ENCODE data around the gene ASXL3. TPM values are rescaled to one million over a fixed set of nuclear protein-coding genes. Genes with fewer than 3 reads are reported as not detected.

The ASXL3 gene
- total RNA-seq, 1 experiment from 2014 or later = not detected

DNA sequence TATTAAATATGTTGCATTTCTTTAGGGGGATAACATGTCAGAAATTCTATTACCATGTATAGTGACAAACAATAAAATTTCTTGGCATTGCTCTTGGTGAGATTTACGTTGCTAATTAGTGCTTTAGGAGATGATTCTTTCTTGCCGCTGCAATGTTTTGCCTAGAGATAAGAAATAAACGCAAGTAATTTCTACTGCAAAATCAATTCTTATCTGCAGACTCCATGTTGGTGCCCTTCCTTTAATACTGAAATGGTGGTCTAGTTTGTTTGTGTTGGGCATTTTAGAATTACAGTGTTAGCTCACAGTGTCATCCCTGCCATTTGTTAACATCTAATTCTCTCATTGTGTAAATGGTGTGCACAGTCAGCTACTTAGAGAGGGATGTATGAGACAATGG lies 34.6 kb downstream of the ASXL3 start:
- Histone ChIP-seq H3K4me2 (ENCODE audit: low read length) (no peak overlapping the region), H4K20me1 (ENCODE audit: insufficient read depth) (no peaks in the 10 kb centered on the region), H3K27ac (ENCODE audit: low read depth, low read length) (no peak overlapping the region), H3K9ac (ENCODE audit: low read length) (no peak overlapping the region), H3K9me3 (ENCODE audit: control insufficient read depth in 1 of 2, insufficient read depth in 1 of 2, low read depth in 1 of 2, low read length in 2 of 2) (peaks cover 24 to 34% of the 10 kb centered on the region in 2 experiments; a peak in 3 of 4 replicates), H3K79me2 (ENCODE audit: insufficient read depth, low read length) (no peaks in the 10 kb centered on the region), H3K27me3 (ENCODE audit: insufficient read depth, low read length) (no peaks in the 10 kb centered on the region), H3K4me3 (replicated peaks in 1 of 2; ENCODE audit: low read depth in 1 of 2, low read length in 2 of 2) (no peak overlapping the region), H3K4me1 (ENCODE audit: control insufficient read depth in 1 of 2, insufficient read depth in 2 of 2, low read length in 2 of 2) (no peaks in the 10 kb centered on the region), H2AFZ (ENCODE audit: low read depth, low read length, poor library complexity, severe bottlenecking) (no peak overlapping the region), H3K36me3 (ENCODE audit: control insufficient read depth in 1 of 2, insufficient read depth in 2 of 2, low read length in 2 of 2) (no peaks in the 10 kb centered on the region), H3K9me2 (ENCODE audit: insufficient read depth) (no peaks in the 10 kb centered on the region)
- DNase-seq (ENCODE audit: low read depth, low spot score) (no peak), ATAC-seq (no peak)
- POLR2A ChIA-PET = no interaction called here
- CTCF ChIA-PET = no interaction called here
- RAD21 ChIA-PET (ENCODE audit: low non-redundant PET in 1 of 2, low total read pairs in 2 of 2, uncharacterized antibody in 2 of 2, unreplicated experiment in 2 of 2) = no interaction called here
- TF ChIP-seq, protein P1, sequence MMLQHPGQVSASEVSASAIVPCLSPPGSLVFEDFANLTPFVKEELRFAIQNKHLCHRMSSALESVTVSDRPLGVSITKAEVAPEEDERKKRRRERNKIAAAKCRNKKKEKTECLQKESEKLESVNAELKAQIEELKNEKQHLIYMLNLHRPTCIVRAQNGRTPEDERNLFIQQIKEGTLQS (IDR thresholded peaks at IDR 0.05) = no peak
- TF ChIP-seq TCF7L2 (IDR thresholded peaks at IDR 0.05; ENCODE audit: borderline replicate concordance, extremely low read depth, insufficient read depth, insufficient read length) (no peak), EGR1 (IDR thresholded peaks at IDR 0.05; ENCODE audit: low read depth) (no peak), JUND (IDR thresholded peaks at IDR 0.05) (no peak), SRF (IDR thresholded peaks at IDR 0.05; ENCODE audit: low read depth) (no peak), EZH2 (IDR thresholded peaks at IDR 0.05) (no peak), ZFX (IDR thresholded peaks at IDR 0.05) (no peak), POLR2A (IDR thresholded peaks at IDR 0.05; ENCODE audit: borderline replicate concordance, extremely low read depth, insufficient read depth, insufficient read length) (no peak), RAD21 (IDR thresholded peaks at IDR 0.05; ENCODE audit: low read depth) (no peak), ZNF274 (IDR thresholded peaks at IDR 0.05; ENCODE audit: low read depth, low read length) (no peak), CEBPB (IDR thresholded peaks at IDR 0.05; ENCODE audit: low read depth) (no peak), CBX3 (IDR thresholded peaks at IDR 0.05; ENCODE audit: low read depth) (no peak), SP1 (IDR thresholded peaks at IDR 0.05; ENCODE audit: low read depth) (no peak), YY1 (IDR thresholded peaks at IDR 0.05; ENCODE audit: extremely low read depth, insufficient replicate concordance, low read depth, low read length) (no peak)
- TF ChIP-seq, protein P2, sequence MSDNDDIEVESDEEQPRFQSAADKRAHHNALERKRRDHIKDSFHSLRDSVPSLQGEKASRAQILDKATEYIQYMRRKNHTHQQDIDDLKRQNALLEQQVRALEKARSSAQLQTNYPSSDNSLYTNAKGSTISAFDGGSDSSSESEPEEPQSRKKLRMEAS (IDR thresholded peaks at IDR 0.05) = no peak
- TF ChIP-seq, protein P3, sequence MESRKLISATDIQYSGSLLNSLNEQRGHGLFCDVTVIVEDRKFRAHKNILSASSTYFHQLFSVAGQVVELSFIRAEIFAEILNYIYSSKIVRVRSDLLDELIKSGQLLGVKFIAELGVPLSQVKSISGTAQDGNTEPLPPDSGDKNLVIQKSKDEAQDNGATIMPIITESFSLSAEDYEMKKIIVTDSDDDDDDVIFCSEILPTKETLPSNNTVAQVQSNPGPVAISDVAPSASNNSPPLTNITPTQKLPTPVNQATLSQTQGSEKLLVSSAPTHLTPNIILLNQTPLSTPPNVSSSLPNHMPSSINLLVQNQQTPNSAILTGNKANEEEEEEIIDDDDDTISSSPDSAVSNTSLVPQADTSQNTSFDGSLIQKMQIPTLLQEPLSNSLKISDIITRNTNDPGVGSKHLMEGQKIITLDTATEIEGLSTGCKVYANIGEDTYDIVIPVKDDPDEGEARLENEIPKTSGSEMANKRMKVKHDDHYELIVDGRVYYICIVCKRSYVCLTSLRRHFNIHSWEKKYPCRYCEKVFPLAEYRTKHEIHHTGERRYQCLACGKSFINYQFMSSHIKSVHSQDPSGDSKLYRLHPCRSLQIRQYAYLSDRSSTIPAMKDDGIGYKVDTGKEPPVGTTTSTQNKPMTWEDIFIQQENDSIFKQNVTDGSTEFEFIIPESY (IDR thresholded peaks at IDR 0.05; ENCODE audit: extremely low read depth, insufficient replicate concordance, low read length) = no peak
- TF ChIP-seq, protein P4, sequence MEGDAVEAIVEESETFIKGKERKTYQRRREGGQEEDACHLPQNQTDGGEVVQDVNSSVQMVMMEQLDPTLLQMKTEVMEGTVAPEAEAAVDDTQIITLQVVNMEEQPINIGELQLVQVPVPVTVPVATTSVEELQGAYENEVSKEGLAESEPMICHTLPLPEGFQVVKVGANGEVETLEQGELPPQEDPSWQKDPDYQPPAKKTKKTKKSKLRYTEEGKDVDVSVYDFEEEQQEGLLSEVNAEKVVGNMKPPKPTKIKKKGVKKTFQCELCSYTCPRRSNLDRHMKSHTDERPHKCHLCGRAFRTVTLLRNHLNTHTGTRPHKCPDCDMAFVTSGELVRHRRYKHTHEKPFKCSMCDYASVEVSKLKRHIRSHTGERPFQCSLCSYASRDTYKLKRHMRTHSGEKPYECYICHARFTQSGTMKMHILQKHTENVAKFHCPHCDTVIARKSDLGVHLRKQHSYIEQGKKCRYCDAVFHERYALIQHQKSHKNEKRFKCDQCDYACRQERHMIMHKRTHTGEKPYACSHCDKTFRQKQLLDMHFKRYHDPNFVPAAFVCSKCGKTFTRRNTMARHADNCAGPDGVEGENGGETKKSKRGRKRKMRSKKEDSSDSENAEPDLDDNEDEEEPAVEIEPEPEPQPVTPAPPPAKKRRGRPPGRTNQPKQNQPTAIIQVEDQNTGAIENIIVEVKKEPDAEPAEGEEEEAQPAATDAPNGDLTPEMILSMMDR (IDR thresholded peaks at IDR 0.05 in 2 of 3, conservative IDR thresholded peaks at IDR 0.05 in 1 of 3; ENCODE audit: borderline replicate concordance in 1 of 3, insufficient read depth in 1 of 3, low read depth in 2 of 3, low read length in 2 of 3) = no peak
- intact Hi-C loops (cut with micrococcal nuclease) = no loop called here
- no TSS peak for BruUV-seq (replicated peaks)

Measured in HCT116 (cell line).